HL-60 (cell line): ENCODE results near the gene DYNC1I1.

Experiments used
- DNase-seq, 2 experiments: peaks; one replicate each; pipeline ENCODE4 v3.0.0-alpha.2; 2010 to 2020; ENCODE audit warnings: low read depth in 1 of 2, low spot score in 1 of 2
- H3K27ac ChIP-seq: fragments of 250-450 bp; sonication (Bioruptor Pico); replicated peaks from 2 replicates; pipeline ENCODE4 v1.5.1; 2020; ENCODE audit warnings: mild to moderate bottlenecking, moderate library complexity
- H3K27me3 ChIP-seq: fragments of 250-450 bp; sonication (Bioruptor Pico); 2 replicates; pipeline ENCODE4 v1.5.1; 2021; ENCODE audit warnings: mild to moderate bottlenecking, moderate library complexity; ENCODE audit not compliant: insufficient read depth, poor library complexity, severe bottlenecking
- H3K4me3 ChIP-seq: replicated peaks from 2 replicates; pipeline ENCODE4 v1.5.1; 2011; ENCODE audit warnings: mild to moderate bottlenecking, control low read depth, low read length; ENCODE audit not compliant: insufficient read depth
- GABPA ChIP-seq: IDR thresholded peaks from 2 replicates; pipeline ENCODE4 v1.6.1; 2012; ENCODE audit warnings: low read depth
- POLR2AphosphoS5 ChIP-seq: IDR thresholded peaks from 2 replicates; pipeline ENCODE4 v1.6.1; 2012; ENCODE audit warnings: low read depth
- SPI1 ChIP-seq: IDR thresholded peaks from 2 replicates; pipeline ENCODE4 v1.6.1; 2012; ENCODE audit warnings: low read depth, mild to moderate bottlenecking, borderline replicate concordance
- TF ChIP-seq, protein P1 (sequence below): IDR thresholded peaks from one replicate; pipeline ENCODE4 v1.5.1; 2011; ENCODE audit warnings: low read length, control low read depth, inconsistent platforms; ENCODE audit not compliant: insufficient read depth
- TF ChIP-seq, protein P2 (sequence below): IDR thresholded peaks from 2 replicates; pipeline ENCODE4 v1.6.1; 2012; ENCODE audit warnings: low read depth; ENCODE audit not compliant: insufficient replicate concordance

The DYNC1I1 gene

DNA sequence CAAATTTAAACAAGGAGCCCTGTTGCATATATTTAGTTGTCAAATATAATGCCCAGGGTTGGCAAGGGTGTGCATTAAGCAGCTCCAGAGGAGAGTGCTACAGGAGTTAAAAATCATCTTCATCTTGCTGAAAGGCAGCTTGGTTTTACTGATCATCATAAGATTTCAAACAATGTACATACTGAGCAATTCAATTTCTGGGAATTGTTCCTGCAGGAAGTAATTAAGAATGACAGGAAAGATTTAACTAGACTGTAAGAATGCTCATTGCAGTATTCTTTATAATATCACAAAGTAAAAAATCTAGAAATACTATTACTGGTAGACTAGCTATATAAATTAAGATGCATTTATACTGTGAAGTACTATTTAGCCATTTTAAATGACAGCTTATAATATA lies 153.6 kb downstream of the DYNC1I1 start:
- no peak overlapping the region for H3K4me3 ChIP-seq
- peaks cover 10% of the 10 kb centered on the region for H3K27me3 ChIP-seq
- TF ChIP-seq GABPA = no peak
- TF ChIP-seq, protein P1, sequence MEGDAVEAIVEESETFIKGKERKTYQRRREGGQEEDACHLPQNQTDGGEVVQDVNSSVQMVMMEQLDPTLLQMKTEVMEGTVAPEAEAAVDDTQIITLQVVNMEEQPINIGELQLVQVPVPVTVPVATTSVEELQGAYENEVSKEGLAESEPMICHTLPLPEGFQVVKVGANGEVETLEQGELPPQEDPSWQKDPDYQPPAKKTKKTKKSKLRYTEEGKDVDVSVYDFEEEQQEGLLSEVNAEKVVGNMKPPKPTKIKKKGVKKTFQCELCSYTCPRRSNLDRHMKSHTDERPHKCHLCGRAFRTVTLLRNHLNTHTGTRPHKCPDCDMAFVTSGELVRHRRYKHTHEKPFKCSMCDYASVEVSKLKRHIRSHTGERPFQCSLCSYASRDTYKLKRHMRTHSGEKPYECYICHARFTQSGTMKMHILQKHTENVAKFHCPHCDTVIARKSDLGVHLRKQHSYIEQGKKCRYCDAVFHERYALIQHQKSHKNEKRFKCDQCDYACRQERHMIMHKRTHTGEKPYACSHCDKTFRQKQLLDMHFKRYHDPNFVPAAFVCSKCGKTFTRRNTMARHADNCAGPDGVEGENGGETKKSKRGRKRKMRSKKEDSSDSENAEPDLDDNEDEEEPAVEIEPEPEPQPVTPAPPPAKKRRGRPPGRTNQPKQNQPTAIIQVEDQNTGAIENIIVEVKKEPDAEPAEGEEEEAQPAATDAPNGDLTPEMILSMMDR = no peak
- no peak for TF ChIP-seq SPI1
- TF ChIP-seq POLR2AphosphoS5 = no peak
- TF ChIP-seq, protein P2, sequence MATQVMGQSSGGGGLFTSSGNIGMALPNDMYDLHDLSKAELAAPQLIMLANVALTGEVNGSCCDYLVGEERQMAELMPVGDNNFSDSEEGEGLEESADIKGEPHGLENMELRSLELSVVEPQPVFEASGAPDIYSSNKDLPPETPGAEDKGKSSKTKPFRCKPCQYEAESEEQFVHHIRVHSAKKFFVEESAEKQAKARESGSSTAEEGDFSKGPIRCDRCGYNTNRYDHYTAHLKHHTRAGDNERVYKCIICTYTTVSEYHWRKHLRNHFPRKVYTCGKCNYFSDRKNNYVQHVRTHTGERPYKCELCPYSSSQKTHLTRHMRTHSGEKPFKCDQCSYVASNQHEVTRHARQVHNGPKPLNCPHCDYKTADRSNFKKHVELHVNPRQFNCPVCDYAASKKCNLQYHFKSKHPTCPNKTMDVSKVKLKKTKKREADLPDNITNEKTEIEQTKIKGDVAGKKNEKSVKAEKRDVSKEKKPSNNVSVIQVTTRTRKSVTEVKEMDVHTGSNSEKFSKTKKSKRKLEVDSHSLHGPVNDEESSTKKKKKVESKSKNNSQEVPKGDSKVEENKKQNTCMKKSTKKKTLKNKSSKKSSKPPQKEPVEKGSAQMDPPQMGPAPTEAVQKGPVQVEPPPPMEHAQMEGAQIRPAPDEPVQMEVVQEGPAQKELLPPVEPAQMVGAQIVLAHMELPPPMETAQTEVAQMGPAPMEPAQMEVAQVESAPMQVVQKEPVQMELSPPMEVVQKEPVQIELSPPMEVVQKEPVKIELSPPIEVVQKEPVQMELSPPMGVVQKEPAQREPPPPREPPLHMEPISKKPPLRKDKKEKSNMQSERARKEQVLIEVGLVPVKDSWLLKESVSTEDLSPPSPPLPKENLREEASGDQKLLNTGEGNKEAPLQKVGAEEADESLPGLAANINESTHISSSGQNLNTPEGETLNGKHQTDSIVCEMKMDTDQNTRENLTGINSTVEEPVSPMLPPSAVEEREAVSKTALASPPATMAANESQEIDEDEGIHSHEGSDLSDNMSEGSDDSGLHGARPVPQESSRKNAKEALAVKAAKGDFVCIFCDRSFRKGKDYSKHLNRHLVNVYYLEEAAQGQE = no peak
- no peak for DNase-seq
- H3K27ac ChIP-seq = no peak overlapping the region

DNA sequence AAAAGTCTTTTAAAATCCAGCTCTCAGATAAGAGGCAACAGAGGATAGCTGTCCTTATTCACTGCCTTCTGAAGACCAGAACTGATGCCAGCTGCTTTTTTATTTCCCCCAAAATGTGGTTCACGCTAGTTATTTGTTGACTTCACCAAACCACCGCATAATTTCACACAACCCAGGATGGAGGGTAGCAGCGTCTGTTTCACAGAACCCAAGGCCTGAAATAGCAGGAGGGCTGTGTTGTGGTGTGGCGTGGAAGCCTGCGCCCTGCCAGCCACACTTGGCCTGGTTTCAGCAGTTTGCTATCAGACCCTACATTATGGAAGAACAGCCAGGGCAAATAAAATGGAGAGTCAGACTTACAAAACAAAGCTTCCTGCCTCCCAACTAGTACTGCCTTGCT lies 155.4 kb downstream of the DYNC1I1 start:
- Histone ChIP-seq H3K27me3 (peaks cover 10% of the 10 kb centered on the region), H3K27ac (no peak overlapping the region), H3K4me3 (no peak overlapping the region)
- TF ChIP-seq, protein P2 = no peak
- TF ChIP-seq SPI1 = no peak
- TF ChIP-seq POLR2AphosphoS5 = no peak
- TF ChIP-seq GABPA = no peak
- TF ChIP-seq, protein P1 = no peak
- DNase-seq = no peak

DNA sequence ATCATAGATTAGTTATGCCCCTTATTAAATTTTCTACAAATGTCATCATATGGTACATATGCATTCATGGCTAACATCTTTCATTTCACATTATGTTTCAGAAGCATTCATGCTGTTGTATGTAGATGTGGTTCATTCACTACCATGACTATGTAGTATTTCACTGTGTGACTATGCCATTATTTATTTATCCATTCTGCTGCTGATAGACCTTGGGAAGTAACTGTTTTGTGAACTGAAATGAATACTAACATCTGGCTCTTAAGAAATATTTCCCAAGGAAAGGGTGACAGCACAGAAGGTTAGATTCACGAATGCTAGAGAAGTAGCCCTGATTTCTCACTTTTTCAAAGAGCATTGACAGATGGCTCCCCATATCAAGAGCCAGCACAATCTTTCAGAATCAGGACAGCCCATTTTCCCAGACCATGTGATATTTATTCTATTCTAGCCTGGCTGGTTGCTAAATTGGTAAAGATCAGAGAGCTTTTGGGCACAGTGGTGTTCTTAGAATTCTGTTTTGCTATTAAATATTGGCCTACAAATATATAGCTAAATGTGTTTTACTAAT lies 157.4 kb downstream of the DYNC1I1 start:
- no peak overlapping the region for H3K4me3 ChIP-seq
- no peak overlapping the region for H3K27ac ChIP-seq
- DNase-seq = no peak
- TF ChIP-seq SPI1 (no peak), POLR2AphosphoS5 (no peak), GABPA (no peak)
- TF ChIP-seq, protein P2 = no peak
- TF ChIP-seq, protein P1 = no peak
- peaks cover 8% of the 10 kb centered on the region for H3K27me3 ChIP-seq
